Skin of body (tissue), 2 donors: ENCODE results near the gene RAMACL. TPM values are rescaled to one million over a fixed set of nuclear protein-coding genes. Genes with fewer than 3 reads are reported as not detected.

Experiments
- DNase-seq: peaks from one replicate; lab custom pipeline; 2025; lab: John Stamatoyannopoulos, UW
- total RNA-seq: library from RNA; depleted of rRNA; stranded (reverse); fragments of >200 nt; gene quantifications from one replicate; pipeline ENCODE4 v1.2.3, GENCODE V29; 2014

The RAMACL gene
- total RNA-seq, 1 donor from 2014 or later = 2.7 TPM

GRCh38 chr6:166534658-166535406, 51.6 kb downstream of the RAMACL start:
- DNase-seq = no peak

DNA sequence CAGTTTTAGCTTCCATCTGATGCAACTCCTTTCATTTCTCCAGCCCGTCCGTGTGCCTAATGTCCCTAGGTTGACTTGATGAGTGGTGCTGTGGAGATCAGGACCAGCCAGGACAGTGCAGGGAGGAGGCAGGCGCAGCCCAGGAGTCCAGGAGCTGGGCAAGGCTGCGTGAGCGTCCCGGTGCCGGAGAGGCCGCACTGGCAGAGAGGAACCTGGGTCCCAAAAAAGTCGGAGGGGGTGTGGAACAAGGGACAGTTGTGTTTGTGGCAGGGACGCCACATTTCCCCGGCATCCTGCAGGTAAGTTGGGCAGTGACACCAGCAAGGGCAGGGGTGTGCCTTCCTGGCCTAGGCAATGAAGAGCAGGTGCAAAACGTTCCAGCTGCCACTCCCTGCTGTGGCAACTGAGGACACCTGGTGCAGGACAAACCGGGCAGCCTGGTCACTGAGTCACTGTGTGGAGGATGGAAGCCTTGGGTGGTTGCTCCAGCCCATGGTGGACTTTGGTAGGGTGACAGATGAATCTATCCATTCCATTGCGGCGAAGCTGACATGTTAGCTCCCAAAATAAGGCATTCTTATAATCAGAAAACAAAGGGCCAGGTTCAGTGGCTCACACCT, 53.2 kb downstream of the RAMACL start:
- DNase-seq = no peak

Other genes starting within 250 kb of the RAMACL start
- 31.8 TPM for gene SFT2D1, start 244.1 kb downstream of the RAMACL start, total RNA-seq
- gene MPC1, start 203.7 kb downstream of the RAMACL start, total RNA-seq = 55.9 TPM
- 11.7 TPM for gene RPS6KA2, start 40.6 kb upstream of the RAMACL start, total RNA-seq